B cell (primary cell): ENCODE results near the gene BABAM2. TPM values are rescaled to one million over a fixed set of nuclear protein-coding genes. Genes with fewer than 3 reads are reported as not detected.

Source experiments
- ATAC-seq: fragments of 200-7000 bp; cut with Tn5 transposase; one replicate; pipeline ENCODE4 v1.10.0; 2021; ENCODE audit warnings: low read depth, mild to moderate bottlenecking, moderate number of reproducible peaks, moderate library complexity
- CTCF ChIA-PET: fragments of 350-600 bp; sonication (Branson Sonifier 250); formaldehyde crosslinking; loops from one replicate; lab custom pipeline; 2021; ENCODE audit warnings: antibody characterized with exemption, inconsistent platforms; lab: Charles Lee
- POLR2A ChIA-PET: fragments of 350-600 bp; sonication (Branson Sonifier 250); formaldehyde crosslinking; loops from one replicate; lab custom pipeline; 2021; ENCODE audit warnings: antibody characterized with exemption; lab: Charles Lee
- DNase-seq: peaks from one replicate; pipeline ENCODE4 v3.0.0; 2013
- H2AFZ ChIP-seq: 2 replicates; pipeline ENCODE4 v1.6.1; 2012; ENCODE audit warnings: mild to moderate bottlenecking, low read depth, low read length; ENCODE audit not compliant: insufficient read depth, poor library complexity, severe bottlenecking
- H3K27ac ChIP-seq, 2 donors: 1 replicate in 1 of 2; 2 replicates in 1 of 2; pipeline ENCODE4 v1.5.1; 2012 to 2013; ENCODE audit warnings: low read length in 2 of 2, mild to moderate bottlenecking in 2 of 2, moderate library complexity in 1 of 2
- H3K27me3 ChIP-seq, 4 experiments: fragments of 200-600 bp in 1 of 4; sonication (generic) in 1 of 4; replicated peaks in 1 of 4; 1 replicate in 2 of 4; 2 replicates in 2 of 4; pipeline versions ENCODE4 v1.6.1 to v1.7.0; 2013 to 2016; ENCODE audit warnings: low read length in 3 of 4, mild to moderate bottlenecking in 2 of 4, mixed read lengths in 1 of 4, moderate library complexity in 1 of 4; ENCODE audit not compliant: insufficient read depth in 4 of 4, control insufficient read depth in 3 of 4; ENCODE audit errors: control extremely low read depth in 1 of 4
- H3K36me3 ChIP-seq, 2 experiments: replicated peaks in 1 of 2; 1 replicate in 1 of 2; 2 replicates in 1 of 2; pipeline versions ENCODE4 v1.6.1 to v1.7.1; 2013; ENCODE audit warnings: low read length in 1 of 2; ENCODE audit not compliant: insufficient read depth in 2 of 2, control insufficient read depth in 1 of 2; ENCODE audit errors: control extremely low read depth in 1 of 2, extremely low read depth in 1 of 2
- H3K4me1 ChIP-seq, 2 donors: fragments of 200-600 bp in 1 of 2; sonication (generic) in 1 of 2; 1 replicate in 1 of 2; 2 replicates in 1 of 2; pipeline versions ENCODE4 v1.5.1 to v1.6.1; 2013 to 2017; ENCODE audit warnings: low read length in 2 of 2; ENCODE audit not compliant: control insufficient read depth in 2 of 2, insufficient read depth in 2 of 2
- H3K4me2 ChIP-seq: replicated peaks from 2 replicates; pipeline ENCODE3; 2012; ENCODE audit warnings: mild to moderate bottlenecking, low read depth, low read length; ENCODE audit not compliant: poor library complexity, severe bottlenecking
- H3K4me3 ChIP-seq, 5 experiments: fragments of 200-600 bp in 1 of 5; sonication (generic) in 1 of 5; 1 replicate in 3 of 5; 2 replicates in 2 of 5; pipeline versions ENCODE4 v1.5.1 to v1.7.0; 2011 to 2016; ENCODE audit warnings: low read length in 4 of 5, mild to moderate bottlenecking in 4 of 5, low read depth in 2 of 5, control low read depth in 1 of 5, moderate library complexity in 1 of 5; ENCODE audit not compliant: insufficient read depth in 1 of 5; ENCODE audit errors: control extremely low read depth in 1 of 5, extremely low read depth in 1 of 5
- H3K79me2 ChIP-seq: fragments of 200-600 bp; sonication (generic); one replicate; pipeline ENCODE4 v1.6.0; 2016; ENCODE audit warnings: low read length; ENCODE audit not compliant: control insufficient read depth, insufficient read depth
- H3K9ac ChIP-seq: fragments of 200-600 bp; sonication (generic); 2 replicates; pipeline ENCODE4 v1.6.1; 2017; ENCODE audit warnings: mild to moderate bottlenecking, low read length, moderate library complexity
- H3K9me3 ChIP-seq, 3 donors: one replicate each; pipeline versions ENCODE4 v1.6.1 to v1.7.1; 2013; ENCODE audit warnings: low read length in 2 of 3; ENCODE audit not compliant: control insufficient read depth in 2 of 3, insufficient read depth in 1 of 3; ENCODE audit errors: control extremely low read depth in 1 of 3
- H4K20me1 ChIP-seq: 2 replicates; pipeline ENCODE4 v1.6.0; 2012; ENCODE audit warnings: mild to moderate bottlenecking, low read length; ENCODE audit not compliant: insufficient read depth, control insufficient read depth, poor library complexity, severe bottlenecking
- H3K27ac Mint-ChIP-seq: one replicate; pipeline ENCODE4 v1.8.0; 2021; ENCODE audit warnings: mixed read lengths
- H3K27me3 Mint-ChIP-seq: one replicate; pipeline ENCODE4 v1.8.0; 2021; ENCODE audit warnings: mixed read lengths
- H3K4me1 Mint-ChIP-seq: one replicate; pipeline ENCODE4 v1.8.0; 2021; ENCODE audit warnings: mixed read lengths
- H3K4me3 Mint-ChIP-seq: one replicate; pipeline ENCODE4 v1.8.0; 2021; ENCODE audit warnings: mixed read lengths
- H3K9me3 Mint-ChIP-seq: one replicate; pipeline ENCODE4 v1.8.0; 2022; ENCODE audit warnings: mixed read lengths; ENCODE audit not compliant: insufficient read depth
- EZH2 ChIP-seq: IDR thresholded peaks from 2 replicates; pipeline ENCODE4 v1.6.1; 2012; ENCODE audit warnings: borderline replicate concordance, low read depth, mild to moderate bottlenecking, moderate library complexity, low read length; ENCODE audit not compliant: insufficient read depth, poor library complexity, severe bottlenecking
- WGBS: methylation state at CpG from one replicate; pipeline ENCODE4 v1.1.5; 2013; ENCODE audit warnings: missing lambda C conversion rate; ENCODE audit not compliant: insufficient coverage; 5-methylcytosine and 5-hydroxymethylcytosine counted together
- intact Hi-C: fragments of 100-400 bp; cut with micrococcal nuclease; formaldehyde crosslinking; loops from one replicate; pipeline ENCODE4 v1.10.0; 2022
- polyA plus RNA-seq: library from polyadenylated mRNA; depleted of rRNA; stranded (reverse); fragments of >200 nt; gene quantifications from 2 replicates; pipeline ENCODE4 v1.2.3, GENCODE V29; 2012
- total RNA-seq, 2 donors: library from RNA; stranded (reverse); fragments of 120-200 nt in 1 of 2; gene quantifications; 1 replicate in 1 of 2; 2 replicates in 1 of 2; pipeline versions ENCODE4 v1.2.3 to v1.2.4, GENCODE V29; 2013 to 2022
- TF ChIP-seq, protein P1 (sequence below): fragments of 200-600 bp; IDR thresholded peaks from one replicate; pipeline ENCODE4 v1.8.0; 2022; ENCODE audit warnings: antibody characterized with exemption, mild to moderate bottlenecking

BABAM2 gene
- total and polyA plus RNA-seq, 2 donors (not counting 1 experiment from before 2014, with no cell fraction given): 22.3 to 69.6 TPM

- H3K27me3 Mint-ChIP-seq: no peaks in the 10 kb centered on the region
- Histone ChIP-seq H4K20me1 (no peaks in the 10 kb centered on the region), H3K9me3 (peaks cover 0 to 3% (median 0%) of the 10 kb centered on the region in 3 donors), H3K9ac (no peak overlapping the region), H3K79me2 (no peaks in the 10 kb centered on the region), H2AFZ (no peak overlapping the region), H3K27ac (no peak overlapping the region), H3K27me3 (no peaks in the 10 kb centered on the region), H3K4me3 (no peak overlapping the region), H3K4me1 (no peaks in the 10 kb centered on the region), H3K4me2 (no peak overlapping the region), H3K36me3 (peaks cover 0 to 5% of the 10 kb centered on the region in 2 experiments)
- H3K27ac Mint-ChIP-seq: peak overlapping the region; percentile 20
- peak; percentile 31 for ATAC-seq
- DNase-seq: no peak
- H3K4me3 Mint-ChIP-seq: no peak overlapping the region
- intact Hi-C loops: no loop called here
- CTCF ChIA-PET: no interaction called here
- POLR2A ChIA-PET: no interaction called here
- H3K4me1 Mint-ChIP-seq: no peaks in the 10 kb centered on the region
- 78% methylated on average over 9 of the region's 10 CpGs for WGBS
- TF ChIP-seq, protein P1, sequence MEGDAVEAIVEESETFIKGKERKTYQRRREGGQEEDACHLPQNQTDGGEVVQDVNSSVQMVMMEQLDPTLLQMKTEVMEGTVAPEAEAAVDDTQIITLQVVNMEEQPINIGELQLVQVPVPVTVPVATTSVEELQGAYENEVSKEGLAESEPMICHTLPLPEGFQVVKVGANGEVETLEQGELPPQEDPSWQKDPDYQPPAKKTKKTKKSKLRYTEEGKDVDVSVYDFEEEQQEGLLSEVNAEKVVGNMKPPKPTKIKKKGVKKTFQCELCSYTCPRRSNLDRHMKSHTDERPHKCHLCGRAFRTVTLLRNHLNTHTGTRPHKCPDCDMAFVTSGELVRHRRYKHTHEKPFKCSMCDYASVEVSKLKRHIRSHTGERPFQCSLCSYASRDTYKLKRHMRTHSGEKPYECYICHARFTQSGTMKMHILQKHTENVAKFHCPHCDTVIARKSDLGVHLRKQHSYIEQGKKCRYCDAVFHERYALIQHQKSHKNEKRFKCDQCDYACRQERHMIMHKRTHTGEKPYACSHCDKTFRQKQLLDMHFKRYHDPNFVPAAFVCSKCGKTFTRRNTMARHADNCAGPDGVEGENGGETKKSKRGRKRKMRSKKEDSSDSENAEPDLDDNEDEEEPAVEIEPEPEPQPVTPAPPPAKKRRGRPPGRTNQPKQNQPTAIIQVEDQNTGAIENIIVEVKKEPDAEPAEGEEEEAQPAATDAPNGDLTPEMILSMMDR: no peak
- TF ChIP-seq EZH2: no peak
- H3K9me3 Mint-ChIP-seq: peaks cover 2% of the 10 kb centered on the region
These were observed 435.3 kb downstream of the BABAM2 start for GRCh38 chr2:28325567-28326468.

DNA sequence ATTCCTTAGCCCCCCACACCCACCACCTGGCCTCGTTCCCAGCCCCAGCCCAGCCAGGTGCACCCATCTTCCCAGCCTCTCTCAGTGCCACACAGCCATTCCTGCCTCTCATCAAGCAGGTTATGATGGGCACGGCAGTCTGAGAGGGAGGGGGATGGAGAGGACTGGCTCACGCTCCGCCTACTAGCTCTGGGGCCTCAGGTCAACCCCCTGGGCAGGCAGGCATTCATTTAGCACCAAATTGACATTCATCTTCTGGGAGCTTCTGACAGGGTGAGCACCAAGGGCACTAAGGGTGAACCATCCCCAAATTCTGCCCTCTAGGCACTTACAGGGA is 435.9 kb downstream of the BABAM2 start:
- no peak for DNase-seq
- H3K4me1 ChIP-seq: no peaks in the 10 kb centered on the region
- intact Hi-C loops: no loop called here
- H3K27me3 Mint-ChIP-seq: no peaks in the 10 kb centered on the region
- H3K9ac ChIP-seq: no peak overlapping the region
- H3K4me3 Mint-ChIP-seq: no peak overlapping the region
- no peak overlapping the region for H3K4me3 ChIP-seq
- peaks cover 0 to 3% (median 0%) of the 10 kb centered on the region in 3 donors for H3K9me3 ChIP-seq
- no peak for ATAC-seq
- peaks cover 0 to 5% of the 10 kb centered on the region in 2 experiments for H3K36me3 ChIP-seq
- no peak overlapping the region for H3K27ac Mint-ChIP-seq
- TF ChIP-seq, protein P1: no peak
- TF ChIP-seq EZH2: no peak
- H2AFZ ChIP-seq: no peak overlapping the region
- WGBS: no CpG with 5 or more reads among the region's 4 CpGs
- no peaks in the 10 kb centered on the region for H3K4me1 Mint-ChIP-seq
- ChIA-PET CTCF (no interaction called here), POLR2A (no interaction called here)
- H3K27me3 ChIP-seq: no peaks in the 10 kb centered on the region
- no peaks in the 10 kb centered on the region for H4K20me1 ChIP-seq
- H3K27ac ChIP-seq: no peak overlapping the region
- no peak overlapping the region for H3K4me2 ChIP-seq
- peaks cover 2% of the 10 kb centered on the region for H3K9me3 Mint-ChIP-seq
- H3K79me2 ChIP-seq: no peaks in the 10 kb centered on the region
